Neural progenitor cell (in vitro differentiated cells): ENCODE measurements around the gene DNTTIP2. TPM values are rescaled to one million over a fixed set of nuclear protein-coding genes. Genes with fewer than 3 reads are reported as not detected.

Experiments
- DNase-seq: peaks from one replicate; pipeline ENCODE4 v3.0.0-alpha.2; 2016; ENCODE audit warnings: low spot score
- H2AFZ ChIP-seq: fragments of 200-600 bp; sonication (generic); replicated peaks from 2 replicates; pipeline ENCODE4 v1.6.1; 2016; ENCODE audit warnings: antibody characterized with exemption
- H3F3A ChIP-seq: fragments of 200-600 bp; sonication (generic); 2 replicates; pipeline ENCODE4 v1.6.1; 2016; ENCODE audit warnings: antibody characterized with exemption, low read depth
- H3K27ac ChIP-seq: fragments of 200-600 bp; sonication (generic); 2 replicates; pipeline ENCODE4 v1.5.1; 2016; ENCODE audit warnings: mild to moderate bottlenecking
- H3K27me3 ChIP-seq: fragments of 200-600 bp; sonication (generic); 2 replicates; pipeline ENCODE4 v1.6.1; 2016; ENCODE audit warnings: mild to moderate bottlenecking, moderate library complexity
- H3K36me3 ChIP-seq: fragments of 200-600 bp; sonication (generic); 2 replicates; pipeline ENCODE4 v1.5.1; 2016
- H3K4me1 ChIP-seq: fragments of 200-600 bp; sonication (generic); 2 replicates; pipeline ENCODE4 v1.6.1; 2016; ENCODE audit warnings: mixed run types
- H3K4me2 ChIP-seq: fragments of 200-600 bp; sonication (generic); 2 replicates; pipeline ENCODE4 v1.6.1; 2016
- H3K4me3 ChIP-seq: fragments of 200-600 bp; sonication (generic); 2 replicates; pipeline ENCODE4 v1.5.1; 2016
- H3K79me2 ChIP-seq: fragments of 200-600 bp; sonication (generic); 2 replicates; pipeline ENCODE4 v1.6.1; 2016; ENCODE audit warnings: low read depth
- H3K9ac ChIP-seq: fragments of 200-600 bp; sonication (generic); 2 replicates; pipeline ENCODE4 v1.6.1; 2016
- H3K9me3 ChIP-seq: fragments of 200-600 bp; sonication (generic); 2 replicates; pipeline ENCODE4 v1.5.1; 2016; ENCODE audit warnings: low read depth
- H4K20me1 ChIP-seq: fragments of 200-600 bp; sonication (generic); 2 replicates; pipeline ENCODE4 v1.6.1; 2016; ENCODE audit warnings: low read depth
- H3K27ac Mint-ChIP-seq: 3 replicates; pipeline ENCODE4 v1.8.0; 2021; ENCODE audit warnings: mixed read lengths
- H3K27me3 Mint-ChIP-seq: 2 replicates; pipeline ENCODE4 v1.8.0; 2022; ENCODE audit warnings: low read depth, mild to moderate bottlenecking, inconsistent platforms, moderate library complexity, mixed read lengths; ENCODE audit not compliant: insufficient read depth
- H3K36me3 Mint-ChIP-seq: 3 replicates; pipeline ENCODE4 v1.8.0; 2021; ENCODE audit warnings: mixed read lengths
- H3K4me1 Mint-ChIP-seq: 3 replicates; pipeline ENCODE4 v1.8.0; 2021; ENCODE audit warnings: mixed read lengths
- H3K4me3 Mint-ChIP-seq: 3 replicates; pipeline ENCODE4 v1.8.0; 2021; ENCODE audit warnings: mild to moderate bottlenecking, moderate library complexity, mixed read lengths
- H3K9me3 Mint-ChIP-seq: 3 replicates; pipeline ENCODE4 v1.8.0; 2020; ENCODE audit warnings: mixed read lengths
- CTCF ChIP-seq: fragments of 200-600 bp; sonication (generic); IDR thresholded peaks from 2 replicates; pipeline ENCODE4 v1.5.1; 2017; ENCODE audit warnings: antibody characterized with exemption, mild to moderate bottlenecking
- EZH2 ChIP-seq: fragments of 200-600 bp; sonication (generic); IDR thresholded peaks from 2 replicates; pipeline ENCODE4 v1.6.1; 2017; ENCODE audit warnings: antibody characterized with exemption, mild to moderate bottlenecking, moderate library complexity
- EZH2phosphoT487 ChIP-seq: fragments of 200-600 bp; sonication (generic); IDR thresholded peaks from 2 replicates; pipeline ENCODE4 v1.6.1; 2017; ENCODE audit warnings: antibody characterized with exemption
- total RNA-seq: library from RNA; depleted of rRNA; stranded (reverse); fragments of >200 nt; gene quantifications from 2 replicates; pipeline ENCODE4 v1.2.3, GENCODE V29; 2015; ENCODE audit warnings: low replicate concordance

DNTTIP2 gene
- total RNA-seq, 1 donor from 2014 or later = 62.5 TPM

- H3K4me1 Mint-ChIP-seq = peaks cover 4% of the 10 kb centered on the region
- H3K27me3 Mint-ChIP-seq = peaks cover 7% of the 10 kb centered on the region
- Histone ChIP-seq H3K9ac (no peak overlapping the region), H3K4me3 (no peak overlapping the region), H3K27ac (no peak overlapping the region), H3K4me1 (no peaks in the 10 kb centered on the region), H3K79me2 (no peaks in the 10 kb centered on the region), H3K9me3 (no peaks in the 10 kb centered on the region), H3K4me2 (no peak overlapping the region), H2AFZ (no peak overlapping the region), H3K36me3 (no peaks in the 10 kb centered on the region), H3K27me3 (no peaks in the 10 kb centered on the region), H4K20me1 (no peaks in the 10 kb centered on the region), H3F3A (no peaks in the 10 kb centered on the region)
- peaks cover 14% of the 10 kb centered on the region for H3K36me3 Mint-ChIP-seq
- H3K9me3 Mint-ChIP-seq = peaks cover 26% of the 10 kb centered on the region
- no peak overlapping the region for H3K4me3 Mint-ChIP-seq
- TF ChIP-seq EZH2 (no peak), EZH2phosphoT487 (no peak), CTCF (no peak)
- H3K27ac Mint-ChIP-seq = peak overlapping the region; percentile 38
- DNase-seq = no peak
Measured at GRCh38 chr1:93827633-93828366, 51.2 kb downstream of the DNTTIP2 start.

- H3K4me3 Mint-ChIP-seq = no peak overlapping the region
Measured at GRCh38 chr1:93827128-93827527, 51.9 kb downstream of the DNTTIP2 start.

GRCh38 chr1:93824834-93825233 lies 54.2 kb downstream of the DNTTIP2 start:
- peaks cover 3% of the 10 kb centered on the region for H3K36me3 Mint-ChIP-seq
- Histone ChIP-seq H3K27me3 (no peaks in the 10 kb centered on the region), H3K4me1 (peaks cover 11% of the 10 kb centered on the region), H3K27ac (no peak overlapping the region), H4K20me1 (no peaks in the 10 kb centered on the region), H3F3A (no peaks in the 10 kb centered on the region), H3K4me2 (no peak overlapping the region), H3K9ac (no peak overlapping the region), H3K9me3 (no peaks in the 10 kb centered on the region), H2AFZ (no peak overlapping the region), H3K36me3 (no peaks in the 10 kb centered on the region), H3K79me2 (no peaks in the 10 kb centered on the region), H3K4me3 (no peak overlapping the region)
- no peak overlapping the region for H3K4me3 Mint-ChIP-seq
- TF ChIP-seq CTCF = no peak
- no peak for TF ChIP-seq EZH2phosphoT487
- TF ChIP-seq EZH2 = no peak
- peaks cover 3% of the 10 kb centered on the region for H3K27me3 Mint-ChIP-seq
- DNase-seq = no peak
- peaks cover 20% of the 10 kb centered on the region for H3K4me1 Mint-ChIP-seq
- H3K9me3 Mint-ChIP-seq = peaks cover 2% of the 10 kb centered on the region
- H3K27ac Mint-ChIP-seq = no peak overlapping the region

More at GRCh38 chr1:93827128-93827527, 51.9 kb downstream of the DNTTIP2 start:
- H3K27ac ChIP-seq = no peak overlapping the region
- Mint-ChIP-seq H3K27me3 (peaks cover 7% of the 10 kb centered on the region), H3K4me1 (peaks cover 4% of the 10 kb centered on the region), H3K36me3 (peaks cover 11% of the 10 kb centered on the region), H3K27ac (no peak overlapping the region), H3K9me3 (peaks cover 20% of the 10 kb centered on the region)
- H3K4me2 ChIP-seq = no peak overlapping the region
- H3K36me3 ChIP-seq = no peaks in the 10 kb centered on the region
- no peaks in the 10 kb centered on the region for H3K4me1 ChIP-seq
- no peaks in the 10 kb centered on the region for H3K9me3 ChIP-seq
- no peaks in the 10 kb centered on the region for H3K27me3 ChIP-seq
- no peak overlapping the region for H2AFZ ChIP-seq
- TF ChIP-seq EZH2phosphoT487 = no peak
- no peak for TF ChIP-seq EZH2
- TF ChIP-seq CTCF = no peak
- no peak overlapping the region for H3K9ac ChIP-seq
- H3K4me3 ChIP-seq = no peak overlapping the region
- H3K79me2 ChIP-seq = no peaks in the 10 kb centered on the region
- no peak for DNase-seq
- no peaks in the 10 kb centered on the region for H3F3A ChIP-seq
- H4K20me1 ChIP-seq = no peaks in the 10 kb centered on the region
